Transverse colon (tissue), 4 donors: ENCODE results near the gene COL6A1.

Experiments
- CTCF ChIP-seq, 5 experiments: fragments of 200-600 bp in 3 of 5; fragments of 450-650 bp in 2 of 5; sonication (generic) in 3 of 5; IDR thresholded peaks; 1 replicate in 2 of 5; 2 replicates in 3 of 5; pipeline ENCODE4 v1.5.1; 2016 to 2017; ENCODE audit warnings: antibody characterized with exemption in 5 of 5, inconsistent platforms in 3 of 5, mild to moderate bottlenecking in 2 of 5, moderate library complexity in 1 of 5
- EP300 ChIP-seq: sonication (generic); formaldehyde crosslinking; IDR thresholded peaks from one replicate; pipeline ENCODE4 v1.6.1; 2017; ENCODE audit warnings: antibody characterized with exemption, low read depth
- POLR2AphosphoS5 ChIP-seq, 3 donors: sonication (generic); formaldehyde crosslinking; IDR thresholded peaks; one replicate each; pipeline ENCODE4 v1.6.1; 2016; ENCODE audit warnings: antibody characterized with exemption in 3 of 3

GRCh38 chr21:45998871-45999580, 17.5 kb downstream of the COL6A1 start:
- no peak for TF ChIP-seq EP300
- no peak for TF ChIP-seq POLR2AphosphoS5 (IDR thresholded peaks at IDR 0.05)
- no peak for TF ChIP-seq CTCF (IDR thresholded peaks at IDR 0.05)
